GDM1 (cell line): ENCODE data around the gene SLCO4C1.
"Not testable (repeated sequence)": the region's sequence is repeated elsewhere in the genome, so short reads cannot be mapped to it uniquely, and the experiment has no call there.

Experiments used
- DNase-seq: peaks from one replicate; lab custom pipeline; 2025; lab: John Stamatoyannopoulos, UW

Gene SLCO4C1

GRCh38 chr5:102296178-102296817 is at the start of gene SLCO4C1:
SLCO4C1 (minus strand) TSS chr5:102296284; CDS start chr5:102296262, 22 bp downstream.
- DNase-seq: peak; percentile 71

GRCh38 chr5:102341681-102342288 is 45.7 kb upstream of the SLCO4C1 start:
- DNase-seq: no peak

GRCh38 chr5:102324714-102325113 is 28.6 kb upstream of the SLCO4C1 start:
- DNase-seq: no peak

GRCh38 chr5:102318801-102319200 is 22.7 kb upstream of the SLCO4C1 start:
- DNase-seq: not testable (repeated sequence)

GRCh38 chr5:102314328-102314727 is 18.2 kb upstream of the SLCO4C1 start:
- DNase-seq: no peak

- peak; percentile 52 for DNase-seq
Observed at GRCh38 chr5:102313912-102314311, 17.8 kb upstream of the SLCO4C1 start.

GRCh38 chr5:102312586-102313370 is 16.7 kb upstream of the SLCO4C1 start:
- DNase-seq: no peak

- no peak for DNase-seq
Observed at GRCh38 chr5:102309586-102309985, 13.5 kb upstream of the SLCO4C1 start.

- DNase-seq: no peak
Observed at GRCh38 chr5:102307232-102307631, 11.1 kb upstream of the SLCO4C1 start.

GRCh38 chr5:102306121-102306520 is 10.0 kb upstream of the SLCO4C1 start:
- no peak for DNase-seq

GRCh38 chr5:102295534-102296177 is 428 bp downstream of the SLCO4C1 start:
- no peak for DNase-seq

- DNase-seq: no peak
Observed at GRCh38 chr5:102294886-102295395, 1.1 kb downstream of the SLCO4C1 start.

- DNase-seq: no peak
Observed at GRCh38 chr5:102290004-102290403, 6.1 kb downstream of the SLCO4C1 start.

- DNase-seq: no peak
Observed at GRCh38 chr5:102289251-102289899, 6.7 kb downstream of the SLCO4C1 start.

- DNase-seq: no peak
Observed at GRCh38 chr5:102288630-102289029, 7.5 kb downstream of the SLCO4C1 start.

GRCh38 chr5:102286476-102286875 is 9.6 kb downstream of the SLCO4C1 start:
- no peak for DNase-seq

- no peak for DNase-seq
Observed at GRCh38 chr5:102283102-102283797, 12.8 kb downstream of the SLCO4C1 start.

GRCh38 chr5:102279711-102280110 is 16.4 kb downstream of the SLCO4C1 start:
- no peak for DNase-seq

GRCh38 chr5:102278231-102278630 is 17.9 kb downstream of the SLCO4C1 start:
- no peak for DNase-seq

GRCh38 chr5:102277144-102277543 is 18.9 kb downstream of the SLCO4C1 start:
- no peak for DNase-seq

- no peak for DNase-seq
Observed at GRCh38 chr5:102271759-102272158, 24.3 kb downstream of the SLCO4C1 start.
